Hepatocyte (in vitro differentiated cells): Measurements from ENCODE around the gene STPG4.

Experiments
- CTCF ChIP-seq: fragments of 200-600 bp; sonication (generic); IDR thresholded peaks from 2 replicates; pipeline ENCODE4 v1.5.1; 2016; ENCODE audit warnings: antibody characterized with exemption, mild to moderate bottlenecking; ENCODE audit not compliant: poor library complexity
- EZH2 ChIP-seq: fragments of 200-600 bp; sonication (generic); IDR thresholded peaks from 2 replicates; pipeline ENCODE4 v1.6.1; 2016; ENCODE audit warnings: antibody characterized with exemption, mild to moderate bottlenecking, borderline replicate concordance
- EZH2phosphoT487 ChIP-seq: fragments of 200-600 bp; sonication (generic); IDR thresholded peaks from one replicate; pipeline ENCODE4 v1.6.1; 2018; ENCODE audit warnings: antibody characterized with exemption, mild to moderate bottlenecking, low read depth, moderate library complexity; ENCODE audit not compliant: unreplicated experiment, severe bottlenecking

- no peak for TF ChIP-seq CTCF
- no peak for TF ChIP-seq EZH2phosphoT487
- no peak for TF ChIP-seq EZH2
Measured at GRCh38 chr2:47050021-47050760, 104.9 kb downstream of the STPG4 start.
